Esophagus squamous epithelium (tissue), 5 donors: ENCODE results near the gene LRRC25. TPM values are rescaled to one million over a fixed set of nuclear protein-coding genes. Genes with fewer than 3 reads are reported as not detected.
"Not testable (repeated sequence)": the region's sequence is repeated elsewhere in the genome, so short reads cannot be mapped to it uniquely, and the experiment has no call there.

Experiments used
- DNase-seq: peaks from one replicate; lab custom pipeline; 2025; lab: John Stamatoyannopoulos, UW
- H3K27ac ChIP-seq, 4 donors: fragments of 200-600 bp; sonication (generic); one replicate each; pipeline ENCODE4 v1.5.1; 2016 to 2019; ENCODE audit warnings: mild to moderate bottlenecking in 1 of 4
- H3K27me3 ChIP-seq, 4 donors: fragments of 200-600 bp; sonication (generic); 1 replicate in 3 of 4; 2 replicates in 1 of 4; pipeline versions ENCODE4 v1.5.1 to v1.6.0; 2017 to 2021; ENCODE audit warnings: antibody characterized with exemption in 1 of 4
- H3K36me3 ChIP-seq, 3 donors: fragments of 200-600 bp; sonication (generic); one replicate each; pipeline ENCODE4 v1.5.1; 2016 to 2019
- H3K4me1 ChIP-seq, 3 donors: fragments of 200-600 bp; sonication (generic); one replicate each; pipeline ENCODE4 v1.5.1; 2017 to 2019
- H3K4me3 ChIP-seq, 4 donors: fragments of 200-600 bp; sonication (generic); 1 replicate in 3 of 4; 2 replicates in 1 of 4; pipeline ENCODE4 v1.5.1; 2016 to 2019; ENCODE audit warnings: mild to moderate bottlenecking in 2 of 4, moderate library complexity in 1 of 4
- H3K9me3 ChIP-seq, 3 donors: fragments of 200-600 bp; sonication (generic); one replicate each; pipeline ENCODE4 v1.5.1; 2016 to 2019
- CTCF ChIP-seq, 6 experiments: fragments of 450-650 bp in 4 of 6; fragments of 200-600 bp in 2 of 6; sonication (generic) in 2 of 6; IDR thresholded peaks; one replicate each; pipeline ENCODE4 v1.5.1; 2016 to 2019; ENCODE audit warnings: antibody characterized with exemption in 6 of 6, mild to moderate bottlenecking in 4 of 6, moderate library complexity in 4 of 6
- POLR2A ChIP-seq, 4 donors: fragments of 450-650 bp; IDR thresholded peaks; one replicate each; pipeline ENCODE4 v1.6.1; 2017; ENCODE audit warnings: antibody characterized with exemption in 4 of 4, mild to moderate bottlenecking in 4 of 4, moderate library complexity in 3 of 4
- WGBS, 2 donors: methylation state at CpG; one replicate each; pipeline ENCODE4 v1.1.5; 2018; 5-methylcytosine and 5-hydroxymethylcytosine counted together
- intact Hi-C: fragments of 100-400 bp; cut with DNase I; formaldehyde crosslinking; loops from one replicate; pipeline ENCODE4 v1.15.0; 2022
- total RNA-seq, 4 donors: library from RNA; depleted of rRNA; stranded (reverse); fragments of >200 nt; gene quantifications; one replicate each; pipeline ENCODE4 v1.1.0, GENCODE V29; 2016
- donor health status: DM: yes; HTN: yes; CAD: no.

LRRC25 gene
- total RNA-seq, 4 donors from 2014 or later, result 0.53 to 10.3 (median 1.9) TPM

- 62 to 77% methylated on average over 12 of the region's 16 CpGs for WGBS, 2 donors
- Histone ChIP-seq H3K27me3 (peaks cover 0 to 24% (median 0%) of the 10 kb centered on the region in 4 donors), H3K4me1 (peaks cover 33 to 48% (median 34%) of the 10 kb centered on the region in 3 donors), H3K27ac (no peak overlapping the region), H3K36me3 (no peaks in the 10 kb centered on the region), H3K4me3 (no peak overlapping the region), H3K9me3 (no peaks in the 10 kb centered on the region)
- TF ChIP-seq CTCF (IDR thresholded peaks at IDR 0.05), result no peak
- TF ChIP-seq POLR2A (IDR thresholded peaks at IDR 0.05), result no peak
- DNase-seq, result no peak
- intact Hi-C loops, result loop anchor here (5.0 kb wide), 1 partner anchor 60 kb away; no protein-coding TSS in a partner anchor
Measured at GRCh38 chr19:18412610-18413239, 15.3 kb upstream of the LRRC25 start.

GRCh38 chr19:18408053-18408476 lies 10.6 kb upstream of the LRRC25 start:
- Histone ChIP-seq H3K9me3 (no peaks in the 10 kb centered on the region), H3K27me3 (no peaks in the 10 kb centered on the region), H3K4me1 (peaks cover 0 to 10% (median 0%) of the 10 kb centered on the region in 3 donors), H3K27ac (no peak overlapping the region), H3K4me3 (no peak overlapping the region), H3K36me3 (no peaks in the 10 kb centered on the region)
- no peak for DNase-seq
- intact Hi-C loops, result no loop called here
- WGBS, 2 donors, result 25 to 43% methylated on average over 2 to 7 of the region's 10 CpGs
- TF ChIP-seq POLR2A (IDR thresholded peaks at IDR 0.05) (no peak), CTCF (IDR thresholded peaks at IDR 0.05) (peak in 4 of 6 experiments; percentile 12 to 47 (median 34))

GRCh38 chr19:18406749-18407148 lies 9.3 kb upstream of the LRRC25 start:
- WGBS, 2 donors, result 84 to 95% methylated on average over 9 of the region's 9 CpGs
- no peak for DNase-seq
- intact Hi-C loops, result no loop called here
- TF ChIP-seq POLR2A (IDR thresholded peaks at IDR 0.05), result no peak
- no peak for TF ChIP-seq CTCF (IDR thresholded peaks at IDR 0.05)
- H3K27ac ChIP-seq, result no peak overlapping the region
- no peaks in the 10 kb centered on the region for H3K9me3 ChIP-seq
- peaks cover 0 to 15% (median 0%) of the 10 kb centered on the region in 3 donors for H3K4me1 ChIP-seq
- H3K36me3 ChIP-seq, result no peaks in the 10 kb centered on the region
- no peaks in the 10 kb centered on the region for H3K27me3 ChIP-seq
- H3K4me3 ChIP-seq, result no peak overlapping the region

GRCh38 chr19:18405754-18406153 lies 8.3 kb upstream of the LRRC25 start:
- intact Hi-C loops, H3K36me3 ChIP-seq, DNase-seq, H3K9me3 ChIP-seq, H3K27me3 ChIP-seq, H3K27ac ChIP-seq, H3K4me3 ChIP-seq: not testable (repeated sequence)
- WGBS, 2 donors, result 81 to 86% methylated on average over 8 to 11 of the region's 11 CpGs
- peaks cover 0 to 20% (median 0%) of the 10 kb centered on the region in 3 donors for H3K4me1 ChIP-seq

- H3K27me3 ChIP-seq, H3K4me3 ChIP-seq, DNase-seq, H3K36me3 ChIP-seq, intact Hi-C loops, H3K9me3 ChIP-seq: not testable (repeated sequence)
- Histone ChIP-seq H3K4me1 (peaks cover 0 to 31% (median 6%) of the 10 kb centered on the region in 3 donors), H3K27ac (peak overlapping the region in 2 of 4 donors; percentile 45 to 59)
- 72 to 79% methylated on average over 16 to 17 of the region's 18 CpGs for WGBS, 2 donors
- peak in 1 of 4 donors; percentile 9 for TF ChIP-seq POLR2A (IDR thresholded peaks at IDR 0.05)
Measured at GRCh38 chr19:18402455-18403248, 5.2 kb upstream of the LRRC25 start.
